OCI-M2 (cell line): ENCODE measurements around the gene SESN1.
A peak's percentile ranks its signal among the peaks of the same experiment; 100 is the strongest.
"Not testable (repeated sequence)": the region's sequence is repeated elsewhere in the genome, so short reads cannot be mapped to it uniquely, and the experiment has no call there.

Experiments
- DNase-seq: peaks from one replicate; lab custom pipeline; 2025; ENCODE audit not compliant: unreplicated experiment; lab: John Stamatoyannopoulos, UW

Gene SESN1

GRCh38 chr6:109094416-109095035, at the start of gene SESN1:
Gene SESN1, minus strand, starts transcription at chr6:109094846. Its CDS starts 773 bp downstream, at chr6:109094073.
- peak; percentile 45 for DNase-seq

GRCh38 chr6:109143191-109143590, 48.5 kb upstream of the SESN1 start:
- no peak for DNase-seq

GRCh38 chr6:109142067-109142466, 47.4 kb upstream of the SESN1 start:
- DNase-seq, result not testable (repeated sequence)

- DNase-seq, result no peak
Measured at GRCh38 chr6:109139109-109139508, 44.5 kb upstream of the SESN1 start.

- not testable (repeated sequence) for DNase-seq
Measured at GRCh38 chr6:109136530-109136929, 41.9 kb upstream of the SESN1 start.

GRCh38 chr6:109136039-109136438, 41.4 kb upstream of the SESN1 start:
- not testable (repeated sequence) for DNase-seq

- not testable (repeated sequence) for DNase-seq
Measured at GRCh38 chr6:109135600-109135999, 41.0 kb upstream of the SESN1 start.

GRCh38 chr6:109130065-109130464, 35.4 kb upstream of the SESN1 start:
- DNase-seq, result no peak

GRCh38 chr6:109125504-109125903, 30.9 kb upstream of the SESN1 start:
- no peak for DNase-seq

GRCh38 chr6:109124219-109124618, 29.6 kb upstream of the SESN1 start:
- no peak for DNase-seq

GRCh38 chr6:109121411-109121810, 26.8 kb upstream of the SESN1 start:
- no peak for DNase-seq

GRCh38 chr6:109118871-109119354, 24.3 kb upstream of the SESN1 start:
- DNase-seq, result no peak

- DNase-seq, result no peak
Measured at GRCh38 chr6:109118337-109118736, 23.7 kb upstream of the SESN1 start.

GRCh38 chr6:109117346-109118035, 22.8 kb upstream of the SESN1 start:
- no peak for DNase-seq

GRCh38 chr6:109112663-109113062, 18.0 kb upstream of the SESN1 start:
- DNase-seq, result not testable (repeated sequence)

GRCh38 chr6:109109663-109110062, 15.0 kb upstream of the SESN1 start:
- not testable (repeated sequence) for DNase-seq

- DNase-seq, result no peak
Measured at GRCh38 chr6:109105681-109106080, 11.0 kb upstream of the SESN1 start.

- DNase-seq, result no peak
Measured at GRCh38 chr6:109104512-109104911, 9.9 kb upstream of the SESN1 start.

- no peak for DNase-seq
Measured at GRCh38 chr6:109103942-109104341, 9.3 kb upstream of the SESN1 start.

- DNase-seq, result no peak
Measured at GRCh38 chr6:109102762-109103161, 8.1 kb upstream of the SESN1 start.

- no peak for DNase-seq
Measured at GRCh38 chr6:109097661-109098060, 3.0 kb upstream of the SESN1 start.

GRCh38 chr6:109096208-109096607, 1.6 kb upstream of the SESN1 start:
- no peak for DNase-seq

- no peak for DNase-seq
Measured at GRCh38 chr6:109095835-109096084, 1.1 kb upstream of the SESN1 start.
